C4-2B (cell line): ENCODE data around the gene EIF2B2.

Source experiments
- ZFX ChIP-seq: fragments of 450-650 bp; IDR thresholded peaks from 2 replicates; pipeline ENCODE4 v1.6.1; 2017
- TF ChIP-seq, protein P1 (sequence below): fragments of 450-650 bp; conservative IDR thresholded peaks from 2 replicates; pipeline ENCODE4 v1.5.1; 2017; ENCODE audit warnings: mild to moderate bottlenecking

DNA sequence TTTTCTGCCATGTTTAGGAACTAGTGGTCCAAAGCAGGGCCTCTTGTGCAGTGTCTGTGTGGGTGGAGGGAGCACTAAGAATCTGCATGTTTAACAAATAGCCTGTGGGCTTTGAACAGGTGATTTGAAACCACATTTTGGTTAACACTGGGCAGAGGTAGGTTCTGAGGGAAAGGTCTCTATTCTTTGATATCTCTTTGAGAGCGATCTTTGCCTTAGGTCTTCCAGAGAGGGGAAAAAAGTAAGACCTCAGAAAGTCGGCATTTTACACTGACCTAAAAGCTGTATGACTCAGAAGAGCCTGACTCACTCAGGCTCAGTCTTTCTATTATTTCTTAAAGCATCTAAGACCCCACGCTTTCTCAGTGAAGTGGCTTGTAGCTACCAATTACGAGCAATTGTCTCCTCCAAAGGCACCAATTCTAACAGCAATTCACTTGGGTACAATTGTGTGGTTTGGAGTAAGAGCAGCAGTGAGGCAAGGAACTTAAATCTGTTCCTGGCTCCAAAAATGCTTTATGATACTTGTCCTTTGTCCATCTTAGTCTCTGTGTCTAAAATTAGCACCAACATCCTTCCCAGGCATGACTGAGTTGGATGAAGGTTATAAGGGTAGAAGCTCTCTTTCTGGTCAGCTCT, 8.8 kb downstream of the EIF2B2 start:
- TF ChIP-seq, protein P1, sequence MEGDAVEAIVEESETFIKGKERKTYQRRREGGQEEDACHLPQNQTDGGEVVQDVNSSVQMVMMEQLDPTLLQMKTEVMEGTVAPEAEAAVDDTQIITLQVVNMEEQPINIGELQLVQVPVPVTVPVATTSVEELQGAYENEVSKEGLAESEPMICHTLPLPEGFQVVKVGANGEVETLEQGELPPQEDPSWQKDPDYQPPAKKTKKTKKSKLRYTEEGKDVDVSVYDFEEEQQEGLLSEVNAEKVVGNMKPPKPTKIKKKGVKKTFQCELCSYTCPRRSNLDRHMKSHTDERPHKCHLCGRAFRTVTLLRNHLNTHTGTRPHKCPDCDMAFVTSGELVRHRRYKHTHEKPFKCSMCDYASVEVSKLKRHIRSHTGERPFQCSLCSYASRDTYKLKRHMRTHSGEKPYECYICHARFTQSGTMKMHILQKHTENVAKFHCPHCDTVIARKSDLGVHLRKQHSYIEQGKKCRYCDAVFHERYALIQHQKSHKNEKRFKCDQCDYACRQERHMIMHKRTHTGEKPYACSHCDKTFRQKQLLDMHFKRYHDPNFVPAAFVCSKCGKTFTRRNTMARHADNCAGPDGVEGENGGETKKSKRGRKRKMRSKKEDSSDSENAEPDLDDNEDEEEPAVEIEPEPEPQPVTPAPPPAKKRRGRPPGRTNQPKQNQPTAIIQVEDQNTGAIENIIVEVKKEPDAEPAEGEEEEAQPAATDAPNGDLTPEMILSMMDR: no peak
- no peak for TF ChIP-seq ZFX
